GM10248 (cell line): ENCODE results near the gene SCYL3.

Experiments
- CTCF ChIA-PET: fragments of 300-600 bp; sonication (Branson Sonifier 250); formaldehyde crosslinking; extraction: SDS; loops from one replicate; lab custom pipeline; 2021; ENCODE audit warnings: antibody characterized with exemption; lab: Yijun Ruan, JAX
- POLR2A ChIA-PET: fragments of 350-650 bp; sonication (Branson Sonifier 250); formaldehyde crosslinking; extraction: SDS; loops from one replicate; lab custom pipeline; 2020; ENCODE audit warnings: antibody characterized with exemption; lab: Yijun Ruan, JAX
- DNase-seq: peaks from one replicate; pipeline ENCODE4 v3.0.0; 2012; ENCODE audit errors: extremely low spot score
- CTCF ChIP-seq: IDR thresholded peaks from 2 replicates; pipeline ENCODE4 v1.5.1; 2012; ENCODE audit warnings: mild to moderate bottlenecking, low read depth; ENCODE audit errors: extremely low read depth, missing control alignments, control extremely low read depth

SCYL3 gene

GRCh38 chr1:169834869-169835268 is 58.8 kb downstream of the SCYL3 start:
- DNase-seq, result no peak
- ChIA-PET POLR2A (no interaction called here), CTCF (interaction anchor here (1.0 to 1.8 kb wide), 2 partner anchors 11 to 27 kb away, joined by 4 read pairs; no protein-coding TSS in a partner anchor)
- no peak for TF ChIP-seq CTCF

GRCh38 chr1:169833179-169833901 is 60.4 kb downstream of the SCYL3 start:
- no peak for DNase-seq
- no peak for TF ChIP-seq CTCF
- CTCF ChIA-PET, result interaction anchor here (0.9 to 1.8 kb wide), 5 partner anchors 9 to 121 kb away, joined by 3 to 4 read pairs (median 4); no protein-coding TSS in a partner anchor
- POLR2A ChIA-PET, result no interaction called here

GRCh38 chr1:169829671-169830070 is 64.0 kb downstream of the SCYL3 start:
- no peak for DNase-seq
- POLR2A ChIA-PET, result no interaction called here
- no peak for TF ChIP-seq CTCF
- CTCF ChIA-PET, result interaction anchor here (0.8 to 1.5 kb wide), 2 partner anchors 19 to 20 kb away, joined by 3 read pairs; no protein-coding TSS in a partner anchor

- no peak for TF ChIP-seq CTCF
Measured at GRCh38 chr1:169824153-169824552, 69.5 kb downstream of the SCYL3 start.

GRCh38 chr1:169821500-169821899 is 72.2 kb downstream of the SCYL3 start:
- CTCF ChIA-PET, result interaction anchor here (1.2 kb wide), 1 partner anchor 12 kb away, joined by 3 read pairs; no protein-coding TSS in a partner anchor
- no peak for TF ChIP-seq CTCF
- DNase-seq, result no peak
- POLR2A ChIA-PET, result no interaction called here

More at GRCh38 chr1:169824153-169824552, 69.5 kb downstream of the SCYL3 start:
- DNase-seq, result no peak
- ChIA-PET CTCF (interaction anchor here (1.1 to 1.4 kb wide), 2 partner anchors 10 to 15 kb away, joined by 3 read pairs; no protein-coding TSS in a partner anchor), POLR2A (no interaction called here)

GRCh38 chr1:169816617-169817016 is 77.1 kb downstream of the SCYL3 start:
- TF ChIP-seq CTCF, result no peak
- no peak for DNase-seq
- ChIA-PET CTCF (interaction anchor here (1.3 kb wide), 1 partner anchor 8 kb away, joined by 5 read pairs; no protein-coding TSS in a partner anchor), POLR2A (no interaction called here)
